HG03520 (cell line): ENCODE results near the gene KCNK15.
"Not testable (repeated sequence)": the region's sequence is repeated elsewhere in the genome, so short reads cannot be mapped to it uniquely, and the experiment has no call there.

Experiments used
- ATAC-seq: cut with Tn5 transposase; IDR thresholded peaks from one replicate; pipeline ENCODE4 v1.9.1; 2021; ENCODE audit warnings: mild to moderate bottlenecking, moderate library complexity; ENCODE audit not compliant: unreplicated experiment

The KCNK15 gene

GRCh38 chr20:44756011-44756688 is 10.5 kb downstream of the KCNK15 start:
- ATAC-seq: no peak

- ATAC-seq: no peak
Measured at GRCh38 chr20:44756956-44757355, 11.3 kb downstream of the KCNK15 start.

GRCh38 chr20:44758247-44759101 is 12.8 kb downstream of the KCNK15 start:
- no peak for ATAC-seq

GRCh38 chr20:44759595-44759994 is 13.9 kb downstream of the KCNK15 start:
- ATAC-seq: no peak

- ATAC-seq: no peak
Measured at GRCh38 chr20:44761423-44761822, 15.8 kb downstream of the KCNK15 start.

- ATAC-seq: no peak
Measured at GRCh38 chr20:44762466-44763140, 16.9 kb downstream of the KCNK15 start.

- not testable (repeated sequence) for ATAC-seq
Measured at GRCh38 chr20:44763798-44764197, 18.1 kb downstream of the KCNK15 start.

GRCh38 chr20:44765091-44765490 is 19.4 kb downstream of the KCNK15 start:
- ATAC-seq: no peak

GRCh38 chr20:44765701-44766347 is 20.2 kb downstream of the KCNK15 start:
- ATAC-seq: no peak

GRCh38 chr20:44768256-44768655 is 22.6 kb downstream of the KCNK15 start:
- ATAC-seq: no peak

- ATAC-seq: no peak
Measured at GRCh38 chr20:44768854-44769480, 23.3 kb downstream of the KCNK15 start.

- ATAC-seq: no peak
Measured at GRCh38 chr20:44769481-44769863, 23.8 kb downstream of the KCNK15 start.

- no peak for ATAC-seq
Measured at GRCh38 chr20:44770484-44771171, 25.0 kb downstream of the KCNK15 start.

- no peak for ATAC-seq
Measured at GRCh38 chr20:44771172-44771535, 25.5 kb downstream of the KCNK15 start.

- no peak for ATAC-seq
Measured at GRCh38 chr20:44772636-44773035, 27.0 kb downstream of the KCNK15 start.

GRCh38 chr20:44773070-44773829 is 27.6 kb downstream of the KCNK15 start:
- no peak for ATAC-seq

- ATAC-seq: no peak
Measured at GRCh38 chr20:44776980-44777379, 31.3 kb downstream of the KCNK15 start.

GRCh38 chr20:44780226-44780625 is 34.6 kb downstream of the KCNK15 start:
- no peak for ATAC-seq

GRCh38 chr20:44781118-44781517 is 35.5 kb downstream of the KCNK15 start:
- no peak for ATAC-seq

GRCh38 chr20:44781791-44782190 is 36.1 kb downstream of the KCNK15 start:
- ATAC-seq: no peak
